ENCODE results near the gene NQO2.

DNA sequence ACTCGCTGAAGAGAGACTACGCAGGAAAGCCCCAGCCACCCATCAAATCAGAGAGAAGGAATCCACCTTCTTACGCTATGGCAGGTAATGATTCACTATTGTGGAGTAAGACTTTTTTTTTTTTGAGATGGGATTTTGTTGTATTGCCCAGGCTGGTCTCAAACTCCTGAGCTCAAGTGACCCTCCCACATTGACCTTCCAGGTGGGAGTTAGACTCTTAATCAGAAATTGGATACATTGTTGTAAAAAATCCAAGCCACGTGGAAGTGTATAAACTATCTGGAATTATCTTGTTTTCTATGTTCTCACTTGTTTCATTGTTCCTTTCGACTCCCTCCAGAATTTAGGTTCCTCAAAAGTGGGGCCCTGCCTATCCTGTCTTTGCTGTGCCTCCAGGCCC, 6.8 kb downstream of the NQO2 start:
- no peak for TF ChIP-seq EP300 (IDR thresholded peaks at IDR 0.05)
- TF ChIP-seq, protein P1, sequence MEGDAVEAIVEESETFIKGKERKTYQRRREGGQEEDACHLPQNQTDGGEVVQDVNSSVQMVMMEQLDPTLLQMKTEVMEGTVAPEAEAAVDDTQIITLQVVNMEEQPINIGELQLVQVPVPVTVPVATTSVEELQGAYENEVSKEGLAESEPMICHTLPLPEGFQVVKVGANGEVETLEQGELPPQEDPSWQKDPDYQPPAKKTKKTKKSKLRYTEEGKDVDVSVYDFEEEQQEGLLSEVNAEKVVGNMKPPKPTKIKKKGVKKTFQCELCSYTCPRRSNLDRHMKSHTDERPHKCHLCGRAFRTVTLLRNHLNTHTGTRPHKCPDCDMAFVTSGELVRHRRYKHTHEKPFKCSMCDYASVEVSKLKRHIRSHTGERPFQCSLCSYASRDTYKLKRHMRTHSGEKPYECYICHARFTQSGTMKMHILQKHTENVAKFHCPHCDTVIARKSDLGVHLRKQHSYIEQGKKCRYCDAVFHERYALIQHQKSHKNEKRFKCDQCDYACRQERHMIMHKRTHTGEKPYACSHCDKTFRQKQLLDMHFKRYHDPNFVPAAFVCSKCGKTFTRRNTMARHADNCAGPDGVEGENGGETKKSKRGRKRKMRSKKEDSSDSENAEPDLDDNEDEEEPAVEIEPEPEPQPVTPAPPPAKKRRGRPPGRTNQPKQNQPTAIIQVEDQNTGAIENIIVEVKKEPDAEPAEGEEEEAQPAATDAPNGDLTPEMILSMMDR (IDR thresholded peaks at IDR 0.05) = no peak

All from ovary (tissue), 3 donors.